GM18873 (cell line): ENCODE measurements around the gene INO80.
"Not testable (repeated sequence)": the region's sequence is repeated elsewhere in the genome, so short reads cannot be mapped to it uniquely, and the experiment has no call there.

ENCODE experiments used
- ATAC-seq: cut with Tn5 transposase; IDR thresholded peaks from one replicate; pipeline ENCODE4 v1.9.1; 2021; ENCODE audit warnings: mild to moderate bottlenecking, moderate library complexity, moderate number of reproducible peaks; ENCODE audit not compliant: unreplicated experiment, low FRiP score

The INO80 gene

GRCh38 chr15:41116116-41116961 lies at the start of gene INO80:
Gene INO80 (minus strand): TSS chr15:41116280. CDS start chr15:41096310, 19,970 bp downstream.
- peak; percentile 70 for ATAC-seq

GRCh38 chr15:41161736-41162135 lies 45.7 kb upstream of the INO80 start:
- no peak for ATAC-seq

DNA sequence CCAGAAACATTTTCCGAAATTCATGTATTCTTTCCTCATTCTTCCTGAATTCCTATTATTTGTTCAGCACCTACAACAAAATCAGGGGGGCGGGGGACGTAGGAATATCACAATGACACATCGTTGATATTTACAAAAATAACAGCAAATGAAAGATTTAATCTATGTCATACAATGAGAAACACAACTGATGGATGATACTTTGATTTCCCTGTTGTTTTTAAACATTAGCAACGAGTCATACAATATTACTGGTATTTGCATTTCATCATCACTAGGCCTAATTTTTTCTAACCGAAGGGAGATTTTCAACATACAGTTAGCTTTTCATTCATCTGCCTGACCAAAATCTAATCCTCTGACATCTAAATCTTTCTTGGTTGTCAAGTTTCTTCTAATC lies 45.3 kb upstream of the INO80 start:
- no peak for ATAC-seq

DNA sequence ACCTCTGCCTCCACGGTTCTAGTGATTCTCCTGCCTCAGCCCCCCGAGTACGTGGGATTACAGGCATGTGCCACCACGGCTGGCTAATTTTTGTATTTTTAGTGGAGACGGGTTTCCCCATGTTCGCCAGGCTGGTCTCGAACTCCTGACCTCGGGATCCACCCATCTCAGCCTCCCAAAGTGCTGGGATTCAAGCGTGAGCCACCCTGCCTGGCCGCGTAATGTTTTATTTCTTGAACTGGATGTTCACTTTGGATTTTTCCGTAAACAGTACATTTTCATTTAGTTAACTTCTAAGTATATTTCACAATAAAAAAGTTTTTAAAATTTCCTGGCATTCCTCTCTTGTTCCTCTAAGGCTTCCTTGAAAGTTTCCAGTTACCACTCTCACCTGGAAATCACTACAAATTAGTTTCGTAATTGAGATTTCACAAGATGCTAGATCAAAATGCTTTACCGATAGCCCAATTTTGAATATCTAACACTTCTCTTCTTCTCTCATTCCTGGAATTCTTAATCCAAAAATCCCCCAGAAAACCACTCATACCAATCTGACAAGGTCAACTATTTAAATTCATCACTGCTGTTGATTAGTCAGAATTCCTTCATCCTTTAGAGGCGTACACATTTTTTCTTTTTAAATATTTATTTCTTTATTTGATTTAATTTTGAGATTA lies 44.7 kb upstream of the INO80 start:
- no peak for ATAC-seq

DNA sequence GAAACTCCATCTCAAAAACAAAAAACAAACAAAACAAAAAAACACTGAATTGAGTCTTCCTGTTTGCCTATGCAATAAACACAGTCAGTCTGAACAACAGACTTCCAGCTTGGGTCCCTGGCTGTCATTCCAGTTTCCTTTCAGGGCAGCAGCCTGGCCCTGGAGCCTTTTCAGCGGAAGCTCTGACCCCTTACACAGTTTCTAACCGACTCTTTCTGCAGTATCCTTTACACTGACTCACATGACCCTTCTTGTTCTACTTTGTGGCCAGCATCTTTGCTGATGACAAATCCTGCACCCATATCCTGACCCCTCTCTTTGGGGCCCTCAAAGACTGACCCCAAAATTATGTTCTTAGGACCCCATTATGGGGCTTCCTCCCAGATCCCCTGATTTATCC lies 38.3 kb upstream of the INO80 start:
- no peak for ATAC-seq

GRCh38 chr15:41153733-41154132 lies 37.7 kb upstream of the INO80 start:
- ATAC-seq = no peak

DNA sequence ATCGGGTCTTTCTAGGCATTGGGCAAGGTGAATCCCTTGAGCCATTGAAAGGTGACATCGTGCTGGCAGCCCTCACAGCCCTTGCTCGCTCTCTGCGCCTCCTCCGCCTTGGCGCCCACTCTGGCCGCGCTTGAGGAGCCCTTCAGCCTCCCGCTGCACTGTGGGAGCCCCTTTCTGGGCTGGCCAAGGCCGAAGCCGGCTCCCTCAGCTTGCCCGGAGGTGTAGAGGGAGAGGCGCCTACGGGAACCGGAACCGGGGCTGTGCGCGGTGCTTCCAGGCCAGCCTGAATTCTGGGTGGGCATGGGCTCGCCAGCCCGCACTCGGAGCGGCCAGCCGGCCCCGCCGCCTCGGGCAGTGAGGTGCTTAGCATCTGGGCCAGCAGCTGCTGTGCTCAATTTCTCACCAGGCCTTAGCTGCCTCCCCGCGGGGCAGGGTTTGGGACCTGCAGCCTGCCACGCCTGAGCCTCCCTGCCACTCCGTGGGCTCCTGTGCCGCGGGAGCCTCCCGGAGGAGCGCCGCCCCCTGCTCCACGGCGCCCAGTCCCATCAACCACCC lies 35.4 kb upstream of the INO80 start:
- no peak for ATAC-seq

- no peak for ATAC-seq
Observed at GRCh38 chr15:41150279-41150678, 34.2 kb upstream of the INO80 start.

DNA sequence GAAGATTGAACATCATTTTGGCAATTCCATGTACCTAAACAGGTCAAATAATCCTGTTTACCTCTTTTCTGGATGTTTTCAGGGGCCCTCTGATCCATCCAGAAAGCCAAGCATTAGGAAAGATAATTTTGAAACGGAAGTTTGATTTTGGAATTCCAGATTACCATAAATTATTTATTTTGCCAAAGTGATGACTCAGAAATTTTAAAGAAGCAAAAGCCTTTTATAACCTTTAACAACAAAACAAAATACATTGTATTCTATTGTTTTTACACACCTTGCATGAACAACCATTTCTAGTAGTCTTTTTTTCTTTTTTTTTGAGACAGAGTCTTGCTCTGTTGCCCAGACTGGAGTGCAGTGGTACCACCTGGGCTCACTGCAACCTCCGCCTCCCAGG lies 32.0 kb upstream of the INO80 start:
- no peak for ATAC-seq

- ATAC-seq = no peak
Observed at GRCh38 chr15:41139619-41140018, 23.5 kb upstream of the INO80 start.

DNA sequence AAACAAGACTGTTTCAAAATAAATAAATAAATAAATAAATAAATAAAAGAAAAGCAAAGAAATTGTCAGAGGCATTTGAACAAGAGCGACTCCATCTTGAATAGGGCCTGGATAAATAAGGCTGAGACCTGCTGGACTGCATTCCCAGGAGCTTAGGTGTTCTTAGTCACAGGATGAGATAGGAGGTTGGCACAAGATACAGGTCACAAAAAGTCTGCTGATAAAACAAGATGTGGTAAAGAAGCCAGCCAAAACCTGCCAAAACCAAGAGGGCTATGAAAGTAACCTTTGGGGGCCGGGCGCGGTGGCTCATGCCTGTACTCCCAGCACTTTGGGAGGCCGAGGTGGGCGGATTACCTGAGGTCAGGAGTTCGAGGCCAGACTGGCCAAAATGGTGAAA lies 23.0 kb upstream of the INO80 start:
- not testable (repeated sequence) for ATAC-seq

GRCh38 chr15:41135580-41135979 lies 19.5 kb upstream of the INO80 start:
- not testable (repeated sequence) for ATAC-seq

DNA sequence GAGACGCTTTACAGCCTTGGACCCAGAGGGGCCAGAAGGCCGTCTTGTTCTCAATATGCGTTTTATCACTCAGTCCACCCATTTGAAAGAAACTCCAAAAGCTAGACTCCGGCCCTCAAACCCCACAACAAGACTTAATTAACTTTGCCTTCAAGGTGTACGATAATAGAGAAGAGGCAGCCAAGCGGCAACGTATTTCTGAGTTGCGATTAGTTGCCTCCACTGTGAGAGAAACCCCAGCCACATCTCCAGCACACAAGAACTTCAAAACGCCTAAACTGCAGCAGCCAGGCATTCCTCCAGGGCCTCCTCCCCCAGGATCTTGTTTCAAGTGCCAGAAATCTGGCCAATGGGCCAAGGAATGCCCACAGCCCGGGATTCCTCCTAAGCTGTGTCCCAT lies 17.4 kb upstream of the INO80 start:
- ATAC-seq = no peak

DNA sequence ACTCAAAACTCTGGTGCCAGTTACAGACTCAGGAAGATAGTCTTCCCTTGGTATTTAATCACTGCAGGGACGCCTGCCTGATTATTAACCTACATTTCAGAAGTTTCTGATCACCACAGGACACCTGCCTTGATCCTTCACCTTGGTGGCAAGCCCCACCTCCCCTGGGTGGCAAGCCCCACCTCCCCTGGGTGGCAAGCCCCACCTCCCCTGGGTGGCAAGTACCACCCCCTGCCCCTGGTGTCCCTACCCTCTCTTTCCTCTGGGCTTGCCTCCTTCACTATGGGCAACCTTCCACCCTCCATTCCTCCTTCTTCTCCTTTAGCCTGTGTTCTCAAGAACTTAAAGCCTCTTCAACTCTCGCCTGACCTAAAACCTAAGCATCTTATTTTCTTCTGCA lies 16.0 kb upstream of the INO80 start:
- ATAC-seq = not testable (repeated sequence)

DNA sequence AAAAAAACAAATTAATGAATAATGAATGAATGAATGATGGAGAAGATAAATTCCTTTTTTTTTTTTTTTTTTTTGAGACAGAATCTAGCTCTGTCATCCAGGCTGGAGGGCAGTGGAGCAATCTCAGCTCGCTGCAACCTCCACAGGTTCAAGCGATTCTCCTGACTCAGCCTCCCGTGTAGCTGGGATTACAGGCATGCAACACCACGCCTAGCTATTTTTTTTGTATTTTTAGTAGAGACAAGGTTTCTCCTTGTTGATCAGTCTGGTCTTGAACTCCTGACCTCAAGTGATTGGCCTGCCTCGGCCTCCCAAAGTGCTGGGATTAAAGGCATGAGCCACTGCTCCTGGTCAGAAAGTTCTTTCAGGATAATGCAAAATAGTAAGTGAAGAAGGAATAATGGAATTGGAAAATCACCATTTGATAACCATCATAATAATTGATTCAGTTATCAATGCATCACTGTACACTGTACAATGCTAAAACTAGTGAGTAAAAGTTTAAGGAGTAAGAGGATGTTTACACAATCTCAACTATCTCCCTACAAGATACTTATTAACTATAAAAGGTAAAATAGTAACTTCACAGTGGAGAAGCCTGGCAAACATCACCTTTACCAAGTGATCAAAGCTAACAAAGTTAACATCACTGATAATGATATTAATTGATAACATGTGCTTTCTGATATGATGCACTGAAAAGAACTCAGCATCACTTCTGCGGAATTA lies 12.3 kb upstream of the INO80 start:
- ATAC-seq = no peak

DNA sequence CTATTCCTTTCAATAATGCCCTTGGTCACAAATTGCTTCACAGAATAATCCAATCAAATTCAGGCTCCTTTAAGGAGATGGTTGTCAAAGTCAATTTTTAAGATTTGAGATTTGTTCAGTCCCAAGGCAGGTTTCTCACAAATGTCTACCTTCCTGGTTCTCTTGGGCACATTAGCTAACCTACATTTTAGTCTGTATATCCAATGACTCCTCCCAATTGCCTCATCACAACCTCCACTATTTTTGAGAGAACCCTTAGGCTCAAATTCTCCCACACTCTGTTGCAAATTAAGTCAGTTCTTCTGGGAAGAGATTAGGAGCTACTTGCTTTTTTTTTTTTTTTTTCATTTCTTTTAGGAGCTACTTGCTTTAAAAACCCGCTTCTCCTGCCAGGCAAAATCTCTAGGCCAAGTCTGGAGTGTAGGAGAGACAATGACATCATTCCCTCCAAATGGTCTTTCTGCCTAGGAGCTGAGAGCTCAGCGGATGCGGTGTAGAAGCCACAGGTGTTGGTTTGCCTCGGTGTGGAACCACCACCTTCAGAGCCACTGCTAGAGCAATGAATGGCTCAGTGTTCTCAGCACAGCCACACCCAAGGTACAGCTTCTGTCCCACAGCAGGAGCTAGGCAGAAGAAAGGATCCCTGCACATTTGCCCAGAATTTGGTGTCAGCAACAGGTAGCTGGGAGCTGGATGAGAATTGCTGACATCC lies 10.0 kb upstream of the INO80 start:
- ATAC-seq = no peak

DNA sequence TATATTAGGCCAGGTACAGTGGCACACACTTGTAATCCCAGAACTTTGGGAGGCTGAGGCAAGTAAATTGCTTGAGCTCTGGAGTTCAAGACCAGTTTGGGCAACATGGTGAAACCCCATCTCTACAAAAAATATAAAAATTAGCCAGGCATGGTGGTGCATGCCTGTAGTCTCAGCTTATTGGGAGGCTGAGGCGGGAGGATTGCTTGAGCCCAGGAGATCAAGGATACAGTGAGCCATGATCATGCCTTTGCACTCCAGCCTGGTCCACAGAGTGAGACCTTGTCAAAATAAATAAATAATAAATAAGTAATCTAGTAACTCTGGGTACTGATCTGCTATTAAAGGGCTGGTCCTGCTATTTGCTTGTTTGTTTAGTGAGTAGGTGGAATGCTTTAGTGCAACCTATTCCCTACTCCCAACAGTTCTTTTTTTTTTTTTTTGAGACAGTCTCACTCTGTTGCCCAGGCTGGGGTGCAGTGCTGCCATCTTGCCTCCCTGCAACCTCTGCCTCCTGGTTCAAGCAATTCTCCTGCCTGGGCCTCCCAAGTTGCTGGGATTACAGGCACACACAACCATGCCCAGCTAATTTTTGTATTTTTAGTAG lies 9.1 kb upstream of the INO80 start:
- ATAC-seq = no peak

GRCh38 chr15:41124058-41124457 lies 8.0 kb upstream of the INO80 start:
- no peak for ATAC-seq

GRCh38 chr15:41122849-41123248 lies 6.8 kb upstream of the INO80 start:
- no peak for ATAC-seq

DNA sequence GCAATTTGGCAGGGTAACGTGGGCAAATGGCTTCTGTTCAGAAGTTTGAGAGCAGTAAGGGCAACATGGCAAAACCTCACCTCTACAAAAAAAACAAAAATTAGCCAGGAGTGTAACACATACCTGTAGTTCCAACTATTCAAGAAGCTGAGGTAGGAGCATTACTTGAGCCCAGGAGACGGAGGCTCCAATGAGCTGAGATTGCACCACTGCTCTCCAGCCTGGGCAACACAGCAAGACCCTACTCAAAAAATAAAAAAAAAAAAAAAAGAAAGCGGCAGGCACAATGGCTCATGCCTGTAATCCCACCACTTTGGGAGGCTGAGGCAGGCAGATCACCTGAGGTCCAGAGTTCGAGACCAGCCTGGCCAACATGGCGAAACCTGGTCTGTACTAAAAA lies 5.9 kb upstream of the INO80 start:
- ATAC-seq = no peak
